ENCODE results near the gene SPATA16. TPM values are rescaled to one million over a fixed set of nuclear protein-coding genes. Genes with fewer than 3 reads are reported as not detected.

SPATA16 gene
- total and polyA plus RNA-seq, 2 donors (not counting 3 experiments of a cell fraction or from before 2014, with no cell fraction given) = not detected

DNA sequence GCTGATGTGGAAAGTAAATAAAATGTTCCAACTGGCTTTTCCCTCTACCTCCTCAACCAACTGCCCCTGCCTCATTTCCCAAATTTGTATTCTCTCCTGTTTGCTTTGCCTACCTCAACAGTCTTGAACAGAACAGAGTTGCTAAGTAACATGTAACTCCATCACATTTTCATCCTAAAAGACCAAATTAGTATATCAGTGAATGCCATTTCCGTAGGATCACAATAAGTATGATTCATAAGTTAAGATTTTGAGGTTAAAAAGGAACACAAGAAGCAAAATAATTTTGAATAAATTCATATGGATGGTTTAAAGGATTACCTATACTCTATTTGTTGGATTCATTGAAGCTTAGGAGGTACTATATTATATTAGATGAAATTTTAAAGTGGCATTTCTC lies 235.6 kb downstream of the SPATA16 start:
- Histone ChIP-seq H3K36me3 (ENCODE audit: control insufficient read depth in 2 of 2, extremely low read depth in 1 of 2, insufficient read depth in 2 of 2, low read length in 2 of 2) (no peaks in the 10 kb centered on the region), H3K4me3 (replicated peaks in 1 of 3; ENCODE audit: insufficient read depth in 1 of 3, low read depth in 1 of 3, low read length in 3 of 3) (no peak overlapping the region), H3K9ac (replicated peaks; ENCODE audit: extremely low read depth, insufficient read depth, low read length) (no peak overlapping the region), H3K9me3 (replicated peaks; ENCODE audit: control insufficient read depth, insufficient read depth, low read length) (no peaks in the 10 kb centered on the region), H3K27ac (ENCODE audit: insufficient read depth, low read depth, low read length) (no peak overlapping the region), H3K27me3 (ENCODE audit: control insufficient read depth in 2 of 2, insufficient read depth in 2 of 2, low read length in 2 of 2) (no peaks in the 10 kb centered on the region), H3K4me1 (ENCODE audit: control insufficient read depth, extremely low read depth, insufficient read depth, low read length) (peaks cover 18% of the 10 kb centered on the region), H3K4me2 (ENCODE audit: insufficient read depth, low read length) (peak overlapping the region; percentile 39), H2AFZ (ENCODE audit: low read depth, low read length) (peak overlapping the region; percentile 20), H3K9me1 (replicated peaks; ENCODE audit: control insufficient read depth, extremely low read depth, insufficient read depth, low read length) (no peaks in the 10 kb centered on the region), H3K79me2 (ENCODE audit: control insufficient read depth, insufficient read depth, low read length) (no peaks in the 10 kb centered on the region), H4K20me1 (replicated peaks; ENCODE audit: control insufficient read depth, extremely low read depth, insufficient read depth, low read length) (no peaks in the 10 kb centered on the region)
- no TSS peak for BruUV-seq (replicated peaks)
- dilution Hi-C loops (cut with MboI; ENCODE audit: extremely low pct_ligation_motif_present, low sequenced_read_pairs) = no loop called here
- peak; percentile 7 for DNase-seq (ENCODE audit: low read depth, low spot score)
- TF ChIP-seq FOS (IDR thresholded peaks at IDR 0.05; ENCODE audit: borderline replicate concordance, insufficient read depth, low read length) (peak; percentile 38), JUN (IDR thresholded peaks at IDR 0.05; ENCODE audit: borderline replicate concordance, insufficient read depth, insufficient read length, low read depth) (no peak)
- intact Hi-C loops (cut with micrococcal nuclease) = no loop called here
- peak; percentile 28 for FAIRE-seq
- ChIA-PET CTCF (interaction anchor here (1.3 kb wide), 1 partner anchor 12 kb away, joined by 3 read pairs; no protein-coding TSS in a partner anchor), POLR2A (no interaction called here)

DNA sequence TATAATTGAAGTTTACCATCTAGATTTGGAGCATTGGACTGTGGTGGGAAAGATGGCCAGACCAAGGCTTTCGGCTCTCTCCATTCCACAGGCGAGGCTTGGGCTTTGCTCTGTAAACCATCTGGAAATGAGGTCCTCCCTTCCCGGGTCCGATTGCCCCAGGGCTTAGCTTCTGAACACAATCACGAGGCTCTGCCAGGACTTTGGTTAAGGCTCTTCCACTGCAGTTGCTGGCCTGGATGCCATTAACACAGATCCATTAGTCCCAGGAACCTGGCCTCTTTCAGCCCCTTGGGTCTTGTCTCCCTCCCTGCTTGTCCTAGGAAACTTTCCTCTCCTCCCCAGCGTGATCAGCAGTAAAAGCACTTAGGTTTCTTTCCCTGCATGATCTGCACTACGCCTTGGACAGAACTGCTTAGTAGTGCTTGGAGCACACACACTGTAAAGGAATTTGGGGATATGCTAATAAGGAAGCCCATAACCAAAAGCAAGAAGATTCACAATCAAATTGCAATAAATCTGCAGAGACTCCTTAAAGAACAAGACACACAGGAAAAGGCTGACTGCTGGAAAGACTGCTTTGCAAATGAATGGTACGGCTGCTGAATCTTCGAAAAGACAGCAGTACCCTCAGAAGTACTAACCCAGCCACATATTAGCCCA lies 236.2 kb downstream of the SPATA16 start:
- H3K4me2 ChIP-seq (ENCODE audit: insufficient read depth, low read length) = no peak overlapping the region
- dilution Hi-C loops (cut with MboI; ENCODE audit: extremely low pct_ligation_motif_present, low sequenced_read_pairs) = no loop called here
- no peak overlapping the region for H2AFZ ChIP-seq (ENCODE audit: low read depth, low read length)
- intact Hi-C loops (cut with micrococcal nuclease) = no loop called here
- DNase-seq (ENCODE audit: low read depth, low spot score) (no peak), FAIRE-seq (no peak)
- H3K27ac ChIP-seq (ENCODE audit: insufficient read depth, low read depth, low read length) = no peak overlapping the region
- H3K9me1 ChIP-seq (replicated peaks; ENCODE audit: control insufficient read depth, extremely low read depth, insufficient read depth, low read length) = no peaks in the 10 kb centered on the region
- POLR2A ChIA-PET = no interaction called here
- no peak overlapping the region for H3K4me3 ChIP-seq (replicated peaks in 1 of 3; ENCODE audit: insufficient read depth in 1 of 3, low read depth in 1 of 3, low read length in 3 of 3)
- TF ChIP-seq, protein P1, sequence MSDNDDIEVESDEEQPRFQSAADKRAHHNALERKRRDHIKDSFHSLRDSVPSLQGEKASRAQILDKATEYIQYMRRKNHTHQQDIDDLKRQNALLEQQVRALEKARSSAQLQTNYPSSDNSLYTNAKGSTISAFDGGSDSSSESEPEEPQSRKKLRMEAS (IDR thresholded peaks at IDR 0.05; ENCODE audit: insufficient read depth, insufficient read length) = no peak
- no peak for TF ChIP-seq POLR2A (IDR thresholded peaks at IDR 0.05; ENCODE audit: low read depth, low read length)
- no peak for TF ChIP-seq EZH2 (IDR thresholded peaks at IDR 0.05; ENCODE audit: borderline replicate concordance, low read depth, low read length, severe bottlenecking)
- no peak for TF ChIP-seq POLR2AphosphoS5 (IDR thresholded peaks at IDR 0.05; ENCODE audit: insufficient read depth, low read depth, low read length)
- TF ChIP-seq, protein P2, sequence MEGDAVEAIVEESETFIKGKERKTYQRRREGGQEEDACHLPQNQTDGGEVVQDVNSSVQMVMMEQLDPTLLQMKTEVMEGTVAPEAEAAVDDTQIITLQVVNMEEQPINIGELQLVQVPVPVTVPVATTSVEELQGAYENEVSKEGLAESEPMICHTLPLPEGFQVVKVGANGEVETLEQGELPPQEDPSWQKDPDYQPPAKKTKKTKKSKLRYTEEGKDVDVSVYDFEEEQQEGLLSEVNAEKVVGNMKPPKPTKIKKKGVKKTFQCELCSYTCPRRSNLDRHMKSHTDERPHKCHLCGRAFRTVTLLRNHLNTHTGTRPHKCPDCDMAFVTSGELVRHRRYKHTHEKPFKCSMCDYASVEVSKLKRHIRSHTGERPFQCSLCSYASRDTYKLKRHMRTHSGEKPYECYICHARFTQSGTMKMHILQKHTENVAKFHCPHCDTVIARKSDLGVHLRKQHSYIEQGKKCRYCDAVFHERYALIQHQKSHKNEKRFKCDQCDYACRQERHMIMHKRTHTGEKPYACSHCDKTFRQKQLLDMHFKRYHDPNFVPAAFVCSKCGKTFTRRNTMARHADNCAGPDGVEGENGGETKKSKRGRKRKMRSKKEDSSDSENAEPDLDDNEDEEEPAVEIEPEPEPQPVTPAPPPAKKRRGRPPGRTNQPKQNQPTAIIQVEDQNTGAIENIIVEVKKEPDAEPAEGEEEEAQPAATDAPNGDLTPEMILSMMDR (IDR thresholded peaks at IDR 0.05; ENCODE audit: extremely low read depth in 1 of 2, insufficient read depth in 1 of 2, low read depth in 1 of 2, low read length in 2 of 2) = no peak
- TF ChIP-seq MYC (IDR thresholded peaks at IDR 0.05; ENCODE audit: low read depth, low read length) = no peak
- no peak for TF ChIP-seq FOS (IDR thresholded peaks at IDR 0.05; ENCODE audit: borderline replicate concordance, insufficient read depth, low read length)
- TF ChIP-seq GATA2 (IDR thresholded peaks at IDR 0.05; ENCODE audit: insufficient read depth, insufficient read length, low read depth, low read length) = no peak
- no peak for TF ChIP-seq JUN (IDR thresholded peaks at IDR 0.05; ENCODE audit: borderline replicate concordance, insufficient read depth, insufficient read length, low read depth)
- no peaks in the 10 kb centered on the region for H3K27me3 ChIP-seq (ENCODE audit: control insufficient read depth in 2 of 2, insufficient read depth in 2 of 2, low read length in 2 of 2)
- H3K36me3 ChIP-seq (ENCODE audit: control insufficient read depth in 2 of 2, extremely low read depth in 1 of 2, insufficient read depth in 2 of 2, low read length in 2 of 2) = no peaks in the 10 kb centered on the region
- H3K79me2 ChIP-seq (ENCODE audit: control insufficient read depth, insufficient read depth, low read length) = no peaks in the 10 kb centered on the region
- CTCF ChIA-PET = no interaction called here
- no TSS peak for BruUV-seq (replicated peaks)
- no peak overlapping the region for H3K9ac ChIP-seq (replicated peaks; ENCODE audit: extremely low read depth, insufficient read depth, low read length)
- H3K9me3 ChIP-seq (replicated peaks; ENCODE audit: control insufficient read depth, insufficient read depth, low read length) = no peaks in the 10 kb centered on the region
- H4K20me1 ChIP-seq (replicated peaks; ENCODE audit: control insufficient read depth, extremely low read depth, insufficient read depth, low read length) = no peaks in the 10 kb centered on the region
- H3K4me1 ChIP-seq (ENCODE audit: control insufficient read depth, extremely low read depth, insufficient read depth, low read length) = peaks cover 18% of the 10 kb centered on the region
